Measurements from ENCODE around the gene LAG3.

LAG3 gene

GRCh38 chr12:6772726-6773589 is 638 bp downstream of the LAG3 start:
- DNase-seq (ENCODE audit: low read depth): no peak

- DNase-seq (ENCODE audit: low read depth): no peak
These were observed 1.5 kb downstream of the LAG3 start for GRCh38 chr12:6773590-6774351.

GRCh38 chr12:6774499-6775062 is 2.3 kb downstream of the LAG3 start:
- DNase-seq (ENCODE audit: low read depth): no peak

GRCh38 chr12:6775185-6776174 is 3.2 kb downstream of the LAG3 start:
- DNase-seq (ENCODE audit: low read depth): no peak

GRCh38 chr12:6777386-6777785 is 5.1 kb downstream of the LAG3 start:
- DNase-seq (ENCODE audit: low read depth): no peak

- no peak for DNase-seq (ENCODE audit: low read depth)
These were observed 5.9 kb downstream of the LAG3 start for GRCh38 chr12:6778217-6778573.

- peak; percentile 72 for DNase-seq (ENCODE audit: low read depth)
These were observed 6.5 kb downstream of the LAG3 start for GRCh38 chr12:6778574-6779550.

- no peak for DNase-seq (ENCODE audit: low read depth)
These were observed 7.5 kb downstream of the LAG3 start for GRCh38 chr12:6779708-6780432.

GRCh38 chr12:6780573-6780972 is 8.3 kb downstream of the LAG3 start:
- no peak for DNase-seq (ENCODE audit: low read depth)

- no peak for DNase-seq (ENCODE audit: low read depth)
These were observed 9.8 kb downstream of the LAG3 start for GRCh38 chr12:6782119-6782518.

GRCh38 chr12:6782850-6783566 is 10.7 kb downstream of the LAG3 start:
- DNase-seq (ENCODE audit: low read depth): no peak

- DNase-seq (ENCODE audit: low read depth): no peak
These were observed 11.5 kb downstream of the LAG3 start for GRCh38 chr12:6783828-6784227.

GRCh38 chr12:6784296-6784695 is 12.0 kb downstream of the LAG3 start:
- DNase-seq (ENCODE audit: low read depth): no peak

GRCh38 chr12:6784761-6785160 is 12.4 kb downstream of the LAG3 start:
- no peak for DNase-seq (ENCODE audit: low read depth)

GRCh38 chr12:6786416-6787094 is 14.2 kb downstream of the LAG3 start:
- no peak for DNase-seq (ENCODE audit: low read depth)

GRCh38 chr12:6787309-6787708 is 15.0 kb downstream of the LAG3 start:
- no peak for DNase-seq (ENCODE audit: low read depth)

- peak; percentile 49 for DNase-seq (ENCODE audit: low read depth)
These were observed 16.9 kb downstream of the LAG3 start, which contains the start of gene CD4 for GRCh38 chr12:6788972-6789924. TSS of gene CD4 (plus strand) at chr12:6789528. CDS start at chr12:6800139, 10,611 bp downstream.
